ENCODE measurements around the gene ATXN7L3B.
"Not testable (repeated sequence)": the region's sequence is repeated elsewhere in the genome, so short reads cannot be mapped to it uniquely, and the experiment has no call there.

The ATXN7L3B gene

GRCh38 chr12:74537707-74538385, at the start of gene ATXN7L3B:
ATXN7L3B (plus strand) TSS chr12:74537835; CDS start chr12:74538113, 278 bp downstream.
- peak; percentile 84 to 93 (median 93) for DNase-seq (ENCODE audit: low read depth in 3 of 3, low spot score in 1 of 3)

GRCh38 chr12:74488134-74488533, 49.5 kb upstream of the ATXN7L3B start:
- DNase-seq (ENCODE audit: low read depth in 3 of 3, low spot score in 1 of 3), result no peak

- no peak for DNase-seq (ENCODE audit: low read depth in 3 of 3, low spot score in 1 of 3)
Observed at GRCh38 chr12:74489543-74489942, 48.1 kb upstream of the ATXN7L3B start.

GRCh38 chr12:74490390-74491064, 47.1 kb upstream of the ATXN7L3B start:
- no peak for DNase-seq (ENCODE audit: low read depth in 3 of 3, low spot score in 1 of 3)

GRCh38 chr12:74491374-74491773, 46.3 kb upstream of the ATXN7L3B start:
- DNase-seq (ENCODE audit: low read depth in 3 of 3, low spot score in 1 of 3), result no peak

- DNase-seq (ENCODE audit: low read depth in 3 of 3, low spot score in 1 of 3), result no peak
Observed at GRCh38 chr12:74499192-74499591, 38.4 kb upstream of the ATXN7L3B start.

GRCh38 chr12:74508873-74509657, 28.6 kb upstream of the ATXN7L3B start:
- not testable (repeated sequence) for DNase-seq (ENCODE audit: low read depth in 3 of 3, low spot score in 1 of 3)

GRCh38 chr12:74509886-74510285, 27.7 kb upstream of the ATXN7L3B start:
- DNase-seq (ENCODE audit: low read depth in 3 of 3, low spot score in 1 of 3), result no peak

- no peak for DNase-seq (ENCODE audit: low read depth in 3 of 3, low spot score in 1 of 3)
Observed at GRCh38 chr12:74514098-74514872, 23.4 kb upstream of the ATXN7L3B start.

GRCh38 chr12:74515849-74516248, 21.8 kb upstream of the ATXN7L3B start:
- no peak for DNase-seq (ENCODE audit: low read depth in 3 of 3, low spot score in 1 of 3)

GRCh38 chr12:74526535-74526934, 11.1 kb upstream of the ATXN7L3B start:
- DNase-seq (ENCODE audit: low read depth in 3 of 3, low spot score in 1 of 3), result no peak

GRCh38 chr12:74527491-74527890, 10.1 kb upstream of the ATXN7L3B start:
- DNase-seq (ENCODE audit: low read depth in 3 of 3, low spot score in 1 of 3), result no peak

- no peak for DNase-seq (ENCODE audit: low read depth in 3 of 3, low spot score in 1 of 3)
Observed at GRCh38 chr12:74530676-74531075, 7.0 kb upstream of the ATXN7L3B start.

GRCh38 chr12:74535536-74535935, 2.1 kb upstream of the ATXN7L3B start:
- DNase-seq (ENCODE audit: low read depth in 3 of 3, low spot score in 1 of 3), result no peak

- DNase-seq (ENCODE audit: low read depth in 3 of 3, low spot score in 1 of 3), result no peak
Observed at GRCh38 chr12:74537126-74537706, 419 bp upstream of the ATXN7L3B start.

- DNase-seq (ENCODE audit: low read depth in 3 of 3, low spot score in 1 of 3), result no peak
Observed at GRCh38 chr12:74538491-74539258, 1.0 kb downstream of the ATXN7L3B start.

GRCh38 chr12:74539261-74539660, 1.6 kb downstream of the ATXN7L3B start:
- no peak for DNase-seq (ENCODE audit: low read depth in 3 of 3, low spot score in 1 of 3)

GRCh38 chr12:74539765-74540526, 2.3 kb downstream of the ATXN7L3B start:
- DNase-seq (ENCODE audit: low read depth in 3 of 3, low spot score in 1 of 3), result no peak

GRCh38 chr12:74541074-74541473, 3.4 kb downstream of the ATXN7L3B start:
- no peak for DNase-seq (ENCODE audit: low read depth in 3 of 3, low spot score in 1 of 3)
